ENCODE data around the gene CRB2. TPM values are rescaled to one million over a fixed set of nuclear protein-coding genes. Genes with fewer than 3 reads are reported as not detected.

The CRB2 gene
- total and polyA plus RNA-seq, 2 experiments from 2014 or later = 8.3 to 91.7 TPM

DNA sequence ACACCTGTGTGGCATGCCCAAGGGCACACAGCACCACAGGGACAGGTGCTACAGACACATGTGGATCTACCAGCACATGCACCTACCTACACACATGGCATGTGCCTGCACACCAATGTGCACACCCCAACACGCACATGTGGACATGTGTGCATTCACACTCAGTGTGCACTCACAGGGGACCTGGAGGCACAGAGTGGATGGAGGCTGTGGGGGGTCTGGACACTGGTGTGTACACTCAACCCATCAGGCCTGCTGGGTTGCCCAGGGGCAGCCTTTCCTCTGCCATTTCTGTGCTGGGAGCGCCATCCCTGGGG is 1.7 kb downstream of the CRB2 start:
- no peak for DNase-seq (ENCODE audit: low read depth in 1 of 2, low spot score in 1 of 2)
- Histone ChIP-seq H3K27me3 (no peaks in the 10 kb centered on the region), H3K4me3 (no peak overlapping the region), H3K27ac (peak overlapping the region; percentile 98), H3K4me1 (ENCODE audit: low read depth) (peaks cover 67% of the 10 kb centered on the region), H3K9me3 (ENCODE audit: low read depth) (no peaks in the 10 kb centered on the region), H3K36me3 (no peaks in the 10 kb centered on the region)
- TF ChIP-seq, protein P1, sequence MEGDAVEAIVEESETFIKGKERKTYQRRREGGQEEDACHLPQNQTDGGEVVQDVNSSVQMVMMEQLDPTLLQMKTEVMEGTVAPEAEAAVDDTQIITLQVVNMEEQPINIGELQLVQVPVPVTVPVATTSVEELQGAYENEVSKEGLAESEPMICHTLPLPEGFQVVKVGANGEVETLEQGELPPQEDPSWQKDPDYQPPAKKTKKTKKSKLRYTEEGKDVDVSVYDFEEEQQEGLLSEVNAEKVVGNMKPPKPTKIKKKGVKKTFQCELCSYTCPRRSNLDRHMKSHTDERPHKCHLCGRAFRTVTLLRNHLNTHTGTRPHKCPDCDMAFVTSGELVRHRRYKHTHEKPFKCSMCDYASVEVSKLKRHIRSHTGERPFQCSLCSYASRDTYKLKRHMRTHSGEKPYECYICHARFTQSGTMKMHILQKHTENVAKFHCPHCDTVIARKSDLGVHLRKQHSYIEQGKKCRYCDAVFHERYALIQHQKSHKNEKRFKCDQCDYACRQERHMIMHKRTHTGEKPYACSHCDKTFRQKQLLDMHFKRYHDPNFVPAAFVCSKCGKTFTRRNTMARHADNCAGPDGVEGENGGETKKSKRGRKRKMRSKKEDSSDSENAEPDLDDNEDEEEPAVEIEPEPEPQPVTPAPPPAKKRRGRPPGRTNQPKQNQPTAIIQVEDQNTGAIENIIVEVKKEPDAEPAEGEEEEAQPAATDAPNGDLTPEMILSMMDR (IDR thresholded peaks at IDR 0.05; ENCODE audit: low read depth, low read length) = no peak

DNA sequence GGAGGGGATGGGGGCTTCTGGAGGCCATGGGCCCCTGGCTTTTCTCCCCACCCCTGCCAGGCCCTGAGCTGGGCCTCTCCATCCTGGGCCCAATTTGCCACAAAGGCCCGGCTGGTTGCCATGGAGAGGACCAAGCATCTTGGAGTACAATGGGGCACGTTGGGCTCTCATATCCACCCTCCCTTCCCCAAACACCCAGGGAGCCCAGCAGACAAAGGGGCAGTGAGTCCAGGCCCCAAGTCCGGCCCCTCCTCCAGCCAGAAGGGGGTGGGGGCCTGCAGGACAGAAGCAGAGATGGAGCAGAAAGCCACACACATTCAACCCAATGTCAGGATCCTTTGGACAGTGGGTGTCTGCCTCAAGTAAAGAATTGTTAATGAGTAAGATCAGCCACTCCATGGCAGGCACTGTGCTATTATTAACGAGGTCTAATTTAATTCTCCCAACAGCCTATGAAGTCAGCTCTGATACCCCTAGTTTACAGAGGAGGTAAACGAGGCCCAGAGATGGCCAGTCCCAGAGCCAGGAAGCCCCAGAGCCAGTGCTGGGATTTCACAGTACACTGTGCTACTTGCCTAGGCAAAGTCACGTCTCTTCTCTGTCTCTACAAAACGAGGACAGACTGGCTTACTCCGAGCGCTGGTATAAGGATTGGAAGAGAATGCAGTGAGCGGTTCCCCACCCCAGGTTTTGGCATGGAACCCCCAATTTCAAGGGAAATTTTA is 2.3 kb downstream of the CRB2 start:
- H3K4me3 ChIP-seq = no peak overlapping the region
- TF ChIP-seq, protein P1 (IDR thresholded peaks at IDR 0.05; ENCODE audit: low read depth, low read length) = no peak
- H3K9me3 ChIP-seq (ENCODE audit: low read depth) = no peaks in the 10 kb centered on the region
- no peaks in the 10 kb centered on the region for H3K36me3 ChIP-seq
- H3K27me3 ChIP-seq = no peaks in the 10 kb centered on the region
- H3K4me1 ChIP-seq (ENCODE audit: low read depth) = peaks cover 71% of the 10 kb centered on the region
- H3K27ac ChIP-seq = peak overlapping the region; percentile 98
- no peak for DNase-seq (ENCODE audit: low read depth in 1 of 2, low spot score in 1 of 2)

DNA sequence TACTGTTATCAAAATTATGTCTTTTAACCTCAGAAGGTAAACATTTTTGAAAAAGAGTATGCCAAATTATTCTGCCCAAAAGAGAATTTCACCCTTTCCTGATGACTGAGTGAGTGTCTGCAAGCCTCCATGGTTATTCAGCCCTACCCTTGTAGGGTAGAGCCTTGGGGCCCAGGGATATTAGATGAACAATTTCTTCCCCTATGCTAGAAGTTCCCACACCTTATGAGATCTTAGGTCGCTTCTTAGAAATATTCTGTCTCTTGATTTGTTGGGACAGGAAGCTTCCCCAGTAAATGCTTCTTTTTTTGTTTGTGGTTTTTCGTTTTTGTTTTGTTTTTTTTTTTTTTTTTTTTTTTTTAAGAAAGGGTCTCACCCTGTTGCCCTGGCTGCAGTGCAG is 3.1 kb downstream of the CRB2 start:
- Histone ChIP-seq H3K9me3 (ENCODE audit: low read depth) (no peaks in the 10 kb centered on the region), H3K27me3 (no peaks in the 10 kb centered on the region), H3K27ac (peak overlapping the region; percentile 98), H3K4me3 (no peak overlapping the region), H3K36me3 (no peaks in the 10 kb centered on the region), H3K4me1 (ENCODE audit: low read depth) (peaks cover 79% of the 10 kb centered on the region)
- TF ChIP-seq, protein P1 (IDR thresholded peaks at IDR 0.05; ENCODE audit: low read depth, low read length) = no peak
- DNase-seq (ENCODE audit: low read depth in 1 of 2, low spot score in 1 of 2) = no peak

DNA sequence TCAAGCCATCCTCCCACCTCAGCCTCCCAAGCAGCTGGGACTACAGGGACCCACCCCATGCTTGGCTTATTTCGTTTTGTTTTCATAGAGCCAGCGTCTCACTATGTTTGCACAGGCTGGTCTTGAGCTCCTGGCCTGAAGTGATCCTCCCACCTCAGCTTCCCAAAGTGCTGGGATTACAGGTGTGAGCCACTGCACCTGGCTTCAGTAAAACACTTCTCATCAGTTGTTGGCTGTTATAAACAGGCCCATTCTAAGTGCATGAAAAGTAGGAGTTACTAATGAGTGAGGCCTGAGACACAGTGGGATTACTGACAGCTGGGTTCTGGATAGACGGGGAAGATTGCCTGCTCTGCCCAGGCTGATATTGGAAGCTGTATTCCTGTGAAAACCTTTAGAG is 3.5 kb downstream of the CRB2 start:
- H3K4me3 ChIP-seq = no peak overlapping the region
- no peak for DNase-seq (ENCODE audit: low read depth in 1 of 2, low spot score in 1 of 2)
- no peaks in the 10 kb centered on the region for H3K36me3 ChIP-seq
- peak overlapping the region; percentile 98 for H3K27ac ChIP-seq
- TF ChIP-seq, protein P1 (IDR thresholded peaks at IDR 0.05; ENCODE audit: low read depth, low read length) = no peak
- H3K27me3 ChIP-seq = no peaks in the 10 kb centered on the region
- H3K4me1 ChIP-seq (ENCODE audit: low read depth) = peaks cover 83% of the 10 kb centered on the region
- no peaks in the 10 kb centered on the region for H3K9me3 ChIP-seq (ENCODE audit: low read depth)

DNA sequence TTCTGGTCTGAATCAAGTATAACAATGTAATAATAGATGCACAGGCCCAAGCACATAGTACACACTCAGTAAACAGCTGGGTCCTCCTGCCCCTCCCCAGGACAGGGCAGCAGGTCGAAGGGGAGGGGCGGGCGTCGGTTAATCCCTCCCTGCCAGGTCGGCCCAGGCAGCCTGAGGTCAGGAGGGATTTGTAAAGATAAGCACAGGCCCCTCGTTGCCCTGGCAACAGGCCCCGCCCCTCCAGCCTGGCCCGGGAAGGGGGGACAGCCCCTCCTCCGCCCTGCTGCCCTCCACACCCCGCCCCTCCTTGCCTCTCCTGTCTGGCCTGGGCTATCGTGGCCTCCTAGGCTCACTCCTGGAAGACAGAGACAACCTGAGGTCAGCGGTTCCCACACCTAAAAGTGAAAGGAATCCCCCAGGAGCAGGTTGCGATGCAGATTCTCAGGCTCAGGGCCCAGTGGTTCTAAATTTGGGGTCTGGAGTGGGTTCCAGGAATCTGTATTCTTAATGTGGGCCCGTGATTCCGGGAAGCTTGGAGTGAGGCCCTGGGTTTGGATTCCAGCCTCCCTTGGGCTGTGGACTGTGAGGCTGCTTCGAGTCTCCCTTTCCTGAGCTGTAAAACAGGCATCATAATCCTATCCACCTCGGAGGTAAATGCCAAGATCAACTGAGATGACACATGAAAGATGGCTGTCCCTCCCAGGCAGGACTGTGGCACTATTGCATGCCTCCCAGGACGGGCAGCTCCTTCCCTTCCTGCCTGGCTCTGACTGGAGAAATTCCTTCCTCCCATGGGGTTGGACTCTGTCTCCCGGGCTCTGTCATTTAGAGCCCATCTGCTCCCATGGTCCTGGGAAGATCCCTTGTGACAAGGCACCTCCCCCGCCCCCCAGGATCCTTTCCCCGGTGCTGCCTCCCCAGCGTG is 4.4 kb downstream of the CRB2 start:
- Histone ChIP-seq H3K4me1 (ENCODE audit: low read depth) (peaks cover 82% of the 10 kb centered on the region), H3K4me3 (no peak overlapping the region), H3K27ac (peak overlapping the region; percentile 98), H3K27me3 (no peaks in the 10 kb centered on the region), H3K36me3 (no peaks in the 10 kb centered on the region), H3K9me3 (ENCODE audit: low read depth) (no peaks in the 10 kb centered on the region)
- peak; percentile 49 to 97 for DNase-seq (ENCODE audit: low read depth in 1 of 2, low spot score in 1 of 2)
- TF ChIP-seq, protein P1 (IDR thresholded peaks at IDR 0.05; ENCODE audit: low read depth, low read length) = no peak
